Mammary microvascular endothelial cell (primary cell): ENCODE measurements around the gene REELD1. TPM values are rescaled to one million over a fixed set of nuclear protein-coding genes. Genes with fewer than 3 reads are reported as not detected.

Experiments
- total RNA-seq: library from RNA; depleted of rRNA; stranded (reverse); fragments of >200 nt; gene quantifications from 2 replicates; pipeline ENCODE4 v1.2.3, GENCODE V29; 2015

REELD1 gene
- not detected in 2 replicates for total RNA-seq

GRCh38 chr4:146214238-146214637 is at the start of gene REELD1:
Gene REELD1, plus strand, starts transcription at chr4:146214538. Its CDS starts 2,415 bp downstream, at chr4:146216953.

GRCh38 chr4:146175541-146176453 is 38.5 kb upstream of the REELD1 start, which contains the start of gene LSM6:
Gene LSM6, plus strand, starts transcription at chr4:146175718. Its CDS starts 7,204 bp downstream, at chr4:146182922.

Other genes with a start within 250 kb of the REELD1 start
- gene LSM6, start 38.8 kb upstream of the REELD1 start, total RNA-seq, result 34.0 and 80.1 TPM in 2 replicates